HG02943 (cell line): Measurements from ENCODE around the gene TMEM164.
"Not testable (repeated sequence)": the region's sequence is repeated elsewhere in the genome, so short reads cannot be mapped to it uniquely, and the experiment has no call there.

ENCODE experiments used
- ATAC-seq: cut with Tn5 transposase; IDR thresholded peaks from one replicate; pipeline ENCODE4 v1.9.1; 2021; ENCODE audit warnings: mild to moderate bottlenecking, low read depth, moderate library complexity; ENCODE audit not compliant: unreplicated experiment

Gene TMEM164

GRCh38 chrX:110123331-110123782, 120.4 kb downstream of the TMEM164 start:
- ATAC-seq, result no peak

GRCh38 chrX:110125446-110126162, 122.7 kb downstream of the TMEM164 start:
- no peak for ATAC-seq

- no peak for ATAC-seq
Measured at GRCh38 chrX:110131031-110131430, 128.1 kb downstream of the TMEM164 start.

GRCh38 chrX:110132450-110133114, 129.7 kb downstream of the TMEM164 start:
- no peak for ATAC-seq

GRCh38 chrX:110133735-110134370, 130.9 kb downstream of the TMEM164 start:
- ATAC-seq, result no peak

- ATAC-seq, result no peak
Measured at GRCh38 chrX:110135618-110136017, 132.7 kb downstream of the TMEM164 start.

- ATAC-seq, result no peak
Measured at GRCh38 chrX:110136136-110136535, 133.2 kb downstream of the TMEM164 start.

GRCh38 chrX:110138557-110138956, 135.6 kb downstream of the TMEM164 start:
- no peak for ATAC-seq

GRCh38 chrX:110139172-110139571, 136.3 kb downstream of the TMEM164 start:
- ATAC-seq, result no peak

- no peak for ATAC-seq
Measured at GRCh38 chrX:110142096-110142495, 139.2 kb downstream of the TMEM164 start.

- no peak for ATAC-seq
Measured at GRCh38 chrX:110143454-110144210, 140.7 kb downstream of the TMEM164 start.

GRCh38 chrX:110145311-110145710, 142.4 kb downstream of the TMEM164 start:
- no peak for ATAC-seq

- no peak for ATAC-seq
Measured at GRCh38 chrX:110145854-110146253, 142.9 kb downstream of the TMEM164 start.

GRCh38 chrX:110146521-110146920, 143.6 kb downstream of the TMEM164 start:
- ATAC-seq, result no peak

GRCh38 chrX:110153244-110153643, 150.3 kb downstream of the TMEM164 start:
- no peak for ATAC-seq

- no peak for ATAC-seq
Measured at GRCh38 chrX:110153896-110154295, 151.0 kb downstream of the TMEM164 start.

- ATAC-seq, result not testable (repeated sequence)
Measured at GRCh38 chrX:110154328-110154727, 151.4 kb downstream of the TMEM164 start.

GRCh38 chrX:110155759-110156158, 152.8 kb downstream of the TMEM164 start:
- ATAC-seq, result no peak

GRCh38 chrX:110156167-110156754, 153.3 kb downstream of the TMEM164 start:
- no peak for ATAC-seq

GRCh38 chrX:110157444-110157843, 154.5 kb downstream of the TMEM164 start:
- no peak for ATAC-seq
